Thyroid gland (tissue), 4 donors: ENCODE measurements around the gene COX7A1. TPM values are rescaled to one million over a fixed set of nuclear protein-coding genes. Genes with fewer than 3 reads are reported as not detected.
A peak's percentile ranks its signal among the peaks of the same experiment; 100 is the strongest.

ENCODE experiments used
- DNase-seq, 2 donors: peaks; one replicate each; pipeline ENCODE4 v3.0.0-alpha.2; 2019
- H3K27ac ChIP-seq, 3 donors: fragments of 200-600 bp; sonication (generic); 1 replicate in 2 of 3; 2 replicates in 1 of 3; pipeline ENCODE4 v1.5.1; 2016 to 2019; ENCODE audit warnings: mild to moderate bottlenecking in 1 of 3, moderate library complexity in 1 of 3
- H3K27me3 ChIP-seq: fragments of 200-600 bp; sonication (generic); one replicate; pipeline ENCODE4 v1.5.1; 2019
- H3K36me3 ChIP-seq, 2 donors: fragments of 200-600 bp; sonication (generic); one replicate each; pipeline ENCODE4 v1.5.1; 2016 to 2019
- H3K4me1 ChIP-seq, 2 donors: fragments of 200-600 bp; sonication (generic); one replicate each; pipeline ENCODE4 v1.5.1; 2017 to 2019
- H3K4me3 ChIP-seq, 3 donors: fragments of 200-600 bp; sonication (generic); replicated peaks in 1 of 3; 1 replicate in 2 of 3; 2 replicates in 1 of 3; pipeline ENCODE4 v1.5.1; 2016; ENCODE audit warnings: mild to moderate bottlenecking in 1 of 3
- H3K9me3 ChIP-seq: fragments of 200-600 bp; sonication (generic); one replicate; pipeline ENCODE4 v1.5.1; 2017
- POLR2A ChIP-seq, 2 donors: fragments of 450-650 bp; IDR thresholded peaks; one replicate each; pipeline ENCODE4 v1.6.1; 2017; ENCODE audit warnings: antibody characterized with exemption in 2 of 2, mild to moderate bottlenecking in 2 of 2, moderate library complexity in 1 of 2
- WGBS, 2 donors: methylation state at CpG; one replicate each; pipeline ENCODE4 v1.1.5; 2017; 5-methylcytosine and 5-hydroxymethylcytosine counted together
- intact Hi-C: fragments of 100-400 bp; cut with DNase I; formaldehyde crosslinking; loops from one replicate; pipeline ENCODE4 v1.15.1; 2023
- total RNA-seq, 4 donors: library from RNA; depleted of rRNA; stranded (reverse); fragments of >200 nt; gene quantifications; one replicate each; pipeline ENCODE4 v1.2.3, GENCODE V29; 2016
- TF ChIP-seq, protein P1 (sequence below), 6 experiments: fragments of 200-600 bp in 3 of 6; fragments of 450-650 bp in 3 of 6; sonication (generic) in 3 of 6; IDR thresholded peaks; one replicate each; pipeline ENCODE4 v1.5.1; 2016 to 2019; ENCODE audit warnings: antibody characterized with exemption in 6 of 6, mild to moderate bottlenecking in 2 of 6, inconsistent platforms in 1 of 6, moderate library complexity in 1 of 6

The COX7A1 gene
- total RNA-seq, 4 donors from 2014 or later = 8.0 to 36.7 (median 21.2) TPM

DNA sequence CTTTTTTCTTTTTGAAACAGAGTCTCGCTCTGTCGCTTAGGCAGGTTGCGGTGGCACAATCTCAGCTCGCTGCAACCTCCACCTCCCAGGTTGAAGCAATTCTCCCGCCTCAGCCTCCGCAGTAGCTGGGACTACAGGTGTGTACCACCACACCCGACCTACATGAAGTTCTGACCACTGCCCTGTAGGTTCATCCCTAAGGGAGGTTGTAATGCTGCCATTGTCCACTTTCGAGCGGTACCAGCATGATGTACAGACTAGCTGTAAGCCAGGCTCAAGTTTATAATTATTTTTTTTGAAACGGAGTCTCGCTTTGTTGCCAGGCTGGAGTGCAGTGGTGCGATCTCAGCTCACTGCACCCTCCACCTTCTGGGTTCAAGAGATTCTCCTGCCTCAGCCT, 11.6 kb upstream of the COX7A1 start:
- no peak for DNase-seq
- H3K4me3 ChIP-seq = no peak overlapping the region
- WGBS, 2 donors = 97 to 98% methylated on average over 12 of the region's 12 CpGs
- H3K4me1 ChIP-seq = no peaks in the 10 kb centered on the region
- H3K27ac ChIP-seq = no peak overlapping the region
- H3K9me3 ChIP-seq = no peaks in the 10 kb centered on the region
- no peak for TF ChIP-seq POLR2A (IDR thresholded peaks at IDR 0.05)
- H3K27me3 ChIP-seq = no peaks in the 10 kb centered on the region
- intact Hi-C loops = no loop called here
- no peaks in the 10 kb centered on the region for H3K36me3 ChIP-seq

DNA sequence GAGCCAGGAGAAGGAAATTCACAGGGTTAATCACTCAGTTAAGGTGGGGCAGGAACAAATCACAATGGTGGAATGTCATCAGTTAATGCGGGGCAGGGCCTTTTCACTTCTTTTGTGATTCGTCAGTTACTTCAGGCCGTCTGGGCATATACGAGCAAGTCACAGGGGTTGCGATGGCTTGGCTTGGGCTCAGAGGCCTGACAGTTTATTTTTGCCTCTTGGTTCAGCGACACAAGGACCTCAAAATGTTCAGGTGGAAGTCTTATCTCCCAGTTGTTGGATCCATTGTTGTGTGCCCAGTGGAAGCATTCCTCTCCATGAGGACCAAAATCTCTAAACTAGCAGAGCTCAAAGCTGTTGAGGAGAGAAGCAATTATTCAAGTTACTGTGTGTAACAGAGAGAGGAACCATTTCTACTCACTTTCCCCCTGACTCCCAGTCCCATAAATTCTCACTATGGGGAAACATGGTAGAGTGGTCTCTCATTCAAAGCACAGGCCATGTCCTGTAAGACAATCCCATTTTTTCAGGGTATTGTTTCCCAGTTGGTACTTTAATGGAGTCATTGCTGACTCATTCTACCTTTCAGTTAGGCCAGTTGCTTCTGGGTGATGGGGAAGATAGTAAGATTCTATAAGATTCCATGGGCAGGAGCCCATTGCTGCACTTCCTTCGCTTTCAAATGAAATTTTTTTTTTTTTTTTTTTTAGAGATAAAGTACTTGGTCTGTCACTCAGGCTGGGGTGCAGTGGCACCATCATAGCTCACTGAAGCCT, 8.8 kb upstream of the COX7A1 start:
- H3K27me3 ChIP-seq = no peaks in the 10 kb centered on the region
- no peak overlapping the region for H3K27ac ChIP-seq
- H3K4me3 ChIP-seq = no peak overlapping the region
- no peaks in the 10 kb centered on the region for H3K9me3 ChIP-seq
- whole genome bisulfite sequencing, 2 donors = 92 to 97% methylated on average over 7 of the region's 7 CpGs
- intact Hi-C loops = no loop called here
- no peaks in the 10 kb centered on the region for H3K4me1 ChIP-seq
- no peaks in the 10 kb centered on the region for H3K36me3 ChIP-seq
- DNase-seq = no peak
- TF ChIP-seq POLR2A (IDR thresholded peaks at IDR 0.05) = no peak
- TF ChIP-seq, protein P1, sequence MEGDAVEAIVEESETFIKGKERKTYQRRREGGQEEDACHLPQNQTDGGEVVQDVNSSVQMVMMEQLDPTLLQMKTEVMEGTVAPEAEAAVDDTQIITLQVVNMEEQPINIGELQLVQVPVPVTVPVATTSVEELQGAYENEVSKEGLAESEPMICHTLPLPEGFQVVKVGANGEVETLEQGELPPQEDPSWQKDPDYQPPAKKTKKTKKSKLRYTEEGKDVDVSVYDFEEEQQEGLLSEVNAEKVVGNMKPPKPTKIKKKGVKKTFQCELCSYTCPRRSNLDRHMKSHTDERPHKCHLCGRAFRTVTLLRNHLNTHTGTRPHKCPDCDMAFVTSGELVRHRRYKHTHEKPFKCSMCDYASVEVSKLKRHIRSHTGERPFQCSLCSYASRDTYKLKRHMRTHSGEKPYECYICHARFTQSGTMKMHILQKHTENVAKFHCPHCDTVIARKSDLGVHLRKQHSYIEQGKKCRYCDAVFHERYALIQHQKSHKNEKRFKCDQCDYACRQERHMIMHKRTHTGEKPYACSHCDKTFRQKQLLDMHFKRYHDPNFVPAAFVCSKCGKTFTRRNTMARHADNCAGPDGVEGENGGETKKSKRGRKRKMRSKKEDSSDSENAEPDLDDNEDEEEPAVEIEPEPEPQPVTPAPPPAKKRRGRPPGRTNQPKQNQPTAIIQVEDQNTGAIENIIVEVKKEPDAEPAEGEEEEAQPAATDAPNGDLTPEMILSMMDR (IDR thresholded peaks at IDR 0.05) = no peak

DNA sequence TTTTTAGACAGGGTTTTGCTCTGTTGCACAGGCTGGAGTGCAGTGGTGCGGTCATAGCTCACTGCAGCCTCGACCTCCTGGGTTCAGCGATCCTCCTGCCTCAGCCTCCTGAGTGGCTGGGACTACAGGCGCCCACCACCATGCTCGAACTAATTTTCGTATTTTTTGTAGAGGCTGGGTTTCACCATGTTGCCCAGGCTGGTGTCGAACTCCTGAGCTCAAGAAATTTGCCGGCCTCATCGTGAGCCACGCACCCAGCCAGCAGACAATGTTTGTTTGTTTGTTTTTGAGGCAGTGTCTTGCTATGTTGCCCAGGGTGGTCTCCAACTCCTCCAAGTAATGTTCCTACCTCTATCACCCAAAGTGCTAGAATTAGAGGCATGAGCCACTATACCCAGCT, 879 bp upstream of the COX7A1 start:
- Histone ChIP-seq H3K4me3 (no peak overlapping the region), H3K9me3 (no peaks in the 10 kb centered on the region), H3K27ac (peak overlapping the region; percentile 93 to 94 (median 94)), H3K36me3 (peaks cover 7 to 25% of the 10 kb centered on the region in 2 donors), H3K27me3 (no peaks in the 10 kb centered on the region), H3K4me1 (peaks cover 0 to 15% of the 10 kb centered on the region in 2 donors)
- WGBS, 2 donors = 95 to 97% methylated on average over 10 of the region's 10 CpGs
- no peak for TF ChIP-seq POLR2A (IDR thresholded peaks at IDR 0.05)
- TF ChIP-seq, protein P1 (IDR thresholded peaks at IDR 0.05) = no peak
- no peak for DNase-seq
- intact Hi-C loops = no loop called here

DNA sequence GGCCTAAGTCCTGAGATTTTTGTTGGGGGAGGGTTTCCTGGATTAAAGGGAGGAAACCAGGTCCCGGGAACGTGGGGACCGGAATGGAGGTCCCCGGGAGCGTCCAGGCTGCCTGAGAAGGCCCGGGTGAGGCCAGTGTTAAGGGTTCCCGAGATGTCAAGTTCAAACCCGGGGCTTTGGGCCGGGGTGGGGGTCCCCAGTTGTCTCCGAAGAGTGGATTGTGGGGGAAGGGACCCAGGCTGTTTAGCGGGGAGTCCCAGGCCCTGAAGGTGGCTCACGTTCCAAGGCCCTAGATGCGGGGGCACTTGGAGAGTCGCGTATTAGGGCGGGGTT, 262 bp downstream of the COX7A1 start:
- 27 to 45% methylated on average over 16 of the region's 16 CpGs for WGBS, 2 donors
- TF ChIP-seq, protein P1 (IDR thresholded peaks at IDR 0.05) = no peak
- no peak for TF ChIP-seq POLR2A (IDR thresholded peaks at IDR 0.05)
- Histone ChIP-seq H3K4me3 (peak overlapping the region in 2 of 3 donors; percentile 57 to 59), H3K9me3 (no peaks in the 10 kb centered on the region), H3K27ac (peak overlapping the region; percentile 93 to 94 (median 94)), H3K36me3 (peaks cover 11 to 35% of the 10 kb centered on the region in 2 donors), H3K27me3 (no peaks in the 10 kb centered on the region), H3K4me1 (peaks cover 0 to 15% of the 10 kb centered on the region in 2 donors)
- DNase-seq = peak in 1 of 2 donors; percentile 16
- intact Hi-C loops = no loop called here

DNA sequence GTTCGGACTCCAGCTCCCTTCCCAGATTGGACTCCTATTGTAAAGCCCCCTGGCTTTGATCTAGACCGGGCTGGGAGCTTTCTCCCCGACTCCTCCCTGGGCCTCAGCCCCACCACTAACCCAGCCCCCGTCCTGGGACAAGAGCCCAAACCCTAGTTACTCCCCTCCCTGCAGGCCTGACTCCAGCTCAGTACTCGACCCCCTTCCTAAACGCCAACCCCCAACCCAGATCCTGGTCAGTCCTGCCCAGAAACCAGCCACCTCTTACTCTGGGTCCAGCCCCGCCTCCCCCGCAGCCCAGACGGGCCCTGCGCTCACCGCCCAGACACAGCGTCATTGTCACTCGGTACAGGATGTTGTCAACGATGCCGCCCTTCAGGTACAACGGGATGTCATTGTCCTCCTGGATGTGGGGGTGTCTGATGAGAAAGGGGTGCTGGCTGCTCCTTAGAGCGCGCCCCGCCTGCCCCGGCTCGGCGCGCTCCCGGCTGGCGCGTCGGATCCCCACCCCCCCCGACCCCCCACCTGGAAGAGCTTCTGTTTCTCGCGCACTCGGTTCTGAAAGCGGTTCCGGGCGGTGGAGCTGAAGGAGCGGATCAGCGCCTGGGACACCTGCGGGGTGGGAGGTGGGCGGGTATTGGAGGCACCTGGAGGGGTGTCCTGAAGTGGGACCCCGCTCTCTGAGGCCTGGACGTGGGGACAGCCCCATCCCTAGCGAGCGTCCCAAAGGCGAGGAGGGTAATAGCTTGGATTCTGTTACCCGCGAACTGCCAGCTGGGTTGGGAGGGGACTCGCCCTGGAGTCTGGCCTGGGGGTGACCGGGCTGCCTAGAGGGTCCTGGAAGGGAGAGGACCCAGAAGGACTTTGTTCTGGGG, 866 bp downstream of the COX7A1 start:
- Histone ChIP-seq H3K36me3 (peaks cover 17 to 41% of the 10 kb centered on the region in 2 donors), H3K4me1 (peaks cover 0 to 15% of the 10 kb centered on the region in 2 donors), H3K4me3 (peak overlapping the region in 2 of 3 donors; percentile 57 to 59), H3K27ac (peak overlapping the region; percentile 93 to 94 (median 94)), H3K27me3 (no peaks in the 10 kb centered on the region), H3K9me3 (no peaks in the 10 kb centered on the region)
- intact Hi-C loops = no loop called here
- peak; percentile 64 to 65 for DNase-seq
- TF ChIP-seq, protein P1 (IDR thresholded peaks at IDR 0.05) = no peak
- peak in 1 of 2 donors; percentile 43 for TF ChIP-seq POLR2A (IDR thresholded peaks at IDR 0.05)
- 34 to 49% methylated on average over 17 to 20 of the region's 47 CpGs for WGBS, 2 donors
